Common myeloid progenitor, CD34-positive (primary cell): ENCODE measurements around the gene PRKCH.

Experiments used
- CTCF ChIA-PET: fragments of 350-600 bp; sonication (Branson Sonifier 250); formaldehyde crosslinking; loops from one replicate; lab custom pipeline; 2021; ENCODE audit warnings: antibody characterized with exemption; lab: Charles Lee
- POLR2A ChIA-PET: fragments of 350-600 bp; sonication (Branson Sonifier 250); formaldehyde crosslinking; loops from one replicate; lab custom pipeline; 2021; ENCODE audit warnings: antibody characterized with exemption; lab: Charles Lee
- DNase-seq, 3 donors: peaks; one replicate each; pipeline versions ENCODE4 v3.0.0 to v3.0.0-alpha.2; 2013
- H3K27ac ChIP-seq, 2 experiments: 1 replicate in 1 of 2; 2 replicates in 1 of 2; pipeline ENCODE4 v1.7.0; 2013; ENCODE audit warnings: inconsistent platforms in 2 of 2, low read length in 2 of 2, mild to moderate bottlenecking in 2 of 2, low read depth in 1 of 2, moderate library complexity in 1 of 2; ENCODE audit not compliant: severe bottlenecking in 2 of 2, insufficient read depth in 1 of 2, poor library complexity in 1 of 2
- H3K27me3 ChIP-seq, 5 experiments: replicated peaks in 2 of 5; 1 replicate in 3 of 5; 2 replicates in 2 of 5; pipeline versions ENCODE4 v1.6.1 to v1.7.0; 2013; ENCODE audit warnings: low read length in 4 of 5, mild to moderate bottlenecking in 2 of 5, moderate library complexity in 2 of 5, inconsistent platforms in 1 of 5; ENCODE audit not compliant: insufficient read depth in 5 of 5, control insufficient read depth in 4 of 5
- H3K36me3 ChIP-seq, 4 experiments: 1 replicate in 2 of 4; 2 replicates in 2 of 4; pipeline versions ENCODE4 v1.6.1 to v1.7.0; 2013; ENCODE audit warnings: low read length in 3 of 4, control low read depth in 1 of 4, mild to moderate bottlenecking in 1 of 4; ENCODE audit not compliant: control insufficient read depth in 4 of 4, insufficient read depth in 4 of 4
- H3K4me1 ChIP-seq, 4 experiments: 1 replicate in 3 of 4; 2 replicates in 1 of 4; pipeline versions ENCODE4 v1.6.1 to v1.7.1; 2013; ENCODE audit warnings: low read length in 3 of 4, mild to moderate bottlenecking in 3 of 4, control low read depth in 1 of 4, inconsistent platforms in 1 of 4, moderate library complexity in 1 of 4; ENCODE audit not compliant: control insufficient read depth in 4 of 4, insufficient read depth in 4 of 4; ENCODE audit errors: control extremely low read depth in 1 of 4
- H3K4me3 ChIP-seq, 7 experiments: 1 replicate in 4 of 7; 2 replicates in 3 of 7; pipeline versions ENCODE4 v1.5.1 to v1.7.0; 2013; ENCODE audit warnings: mild to moderate bottlenecking in 7 of 7, low read length in 6 of 7, moderate library complexity in 6 of 7, inconsistent platforms in 2 of 7, low read depth in 2 of 7, control low read depth in 1 of 7; ENCODE audit not compliant: insufficient read depth in 4 of 7, control insufficient read depth in 1 of 7; ENCODE audit errors: extremely low read depth in 1 of 7
- H3K9me3 ChIP-seq, 5 experiments: 1 replicate in 4 of 5; 2 replicates in 1 of 5; pipeline versions ENCODE4 v1.6.1 to v1.7.1; 2013; ENCODE audit warnings: low read length in 4 of 5, mild to moderate bottlenecking in 2 of 5, inconsistent platforms in 1 of 5, low read depth in 1 of 5, moderate library complexity in 1 of 5; ENCODE audit not compliant: control insufficient read depth in 4 of 5, insufficient read depth in 2 of 5; ENCODE audit errors: control extremely low read depth in 1 of 5
- WGBS: methylation state at CpG from one replicate; pipeline ENCODE4 v1.1.5; 2013; ENCODE audit not compliant: insufficient coverage; 5-methylcytosine and 5-hydroxymethylcytosine counted together

PRKCH gene

DNA sequence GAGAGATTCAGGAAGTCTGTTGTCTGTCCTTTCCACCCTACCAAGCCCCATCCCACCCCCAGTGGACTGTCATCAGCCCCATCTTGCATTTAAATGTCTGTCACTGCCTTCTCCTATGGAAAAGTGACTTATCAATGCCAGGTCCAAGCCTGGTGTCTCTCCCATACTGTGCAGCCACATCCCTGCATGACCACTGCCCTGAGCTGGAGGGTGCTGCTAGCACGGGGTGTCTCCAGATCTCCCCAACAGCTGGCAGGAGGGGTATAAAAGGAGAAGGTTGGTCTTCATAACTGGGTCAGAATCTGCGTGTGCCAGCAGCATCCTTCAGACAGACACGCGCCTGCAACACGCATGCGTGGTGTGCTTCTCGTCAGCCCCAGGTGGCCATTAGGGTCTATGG, 219.6 kb downstream of the PRKCH start:
- DNase-seq, result no peak
- ChIA-PET CTCF (interaction anchor here (1.2 kb wide), 1 partner anchor 10 kb away, joined by 5 read pairs; no protein-coding TSS in a partner anchor), POLR2A (no interaction called here)
- H3K27ac ChIP-seq, result no peak overlapping the region
- no peak overlapping the region for H3K4me3 ChIP-seq
- H3K4me1 ChIP-seq, result peaks cover 0 to 9% (median 7%) of the 10 kb centered on the region in 4 experiments
- peaks cover 0 to 44% (median 19%) of the 10 kb centered on the region in 4 experiments for H3K36me3 ChIP-seq
- no peaks in the 10 kb centered on the region for H3K9me3 ChIP-seq
- no peaks in the 10 kb centered on the region for H3K27me3 ChIP-seq
- WGBS, result 84% methylated on average over 7 of the region's 7 CpGs

DNA sequence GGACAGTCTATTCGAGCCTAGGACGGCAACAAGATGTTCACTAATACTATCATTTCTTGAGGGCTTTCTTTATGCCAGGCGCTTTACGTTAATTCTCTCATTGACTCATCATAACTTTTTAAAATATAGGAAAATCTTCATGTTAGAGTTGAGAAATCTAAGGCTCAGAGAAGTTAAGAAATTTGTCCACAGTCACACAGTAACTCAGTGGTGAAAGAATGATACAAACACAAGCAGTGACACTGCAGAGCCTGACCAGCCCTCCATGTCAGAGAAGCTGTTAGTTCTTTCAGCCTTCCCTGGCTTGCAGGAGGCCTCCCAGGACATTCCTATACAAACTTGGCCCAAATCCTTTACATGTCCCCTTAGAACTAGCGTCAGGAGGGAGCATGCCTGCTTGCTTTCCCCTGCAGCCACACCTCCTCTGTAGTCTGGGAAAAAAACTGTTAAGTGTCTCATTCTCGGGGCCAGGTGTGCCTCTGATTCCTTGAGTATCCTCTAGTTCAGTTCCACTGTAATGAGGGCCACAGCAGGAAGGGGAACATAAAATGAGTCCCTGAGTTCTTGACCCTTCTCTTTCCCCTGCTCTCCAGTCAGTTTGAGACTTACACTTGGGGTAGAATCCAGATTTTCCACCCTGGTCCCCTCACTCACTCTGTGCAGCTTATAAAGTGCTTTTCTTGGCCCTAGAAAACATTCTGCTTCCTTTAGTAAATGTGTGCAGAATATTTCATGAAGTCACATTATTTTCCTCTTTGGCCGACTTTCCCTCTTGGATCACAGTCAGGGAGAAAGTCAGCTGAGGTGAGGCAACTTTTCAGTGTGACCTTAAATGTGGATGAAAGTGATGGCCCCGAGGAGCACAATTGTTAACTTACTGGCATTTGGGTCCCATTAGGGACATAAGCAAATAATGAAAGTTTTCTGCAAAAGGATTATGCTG, 221.7 kb downstream of the PRKCH start:
- POLR2A ChIA-PET, result no interaction called here
- H3K4me1 ChIP-seq, result no peaks in the 10 kb centered on the region
- H3K4me3 ChIP-seq, result no peak overlapping the region
- H3K27me3 ChIP-seq, result no peaks in the 10 kb centered on the region
- H3K27ac ChIP-seq, result no peak overlapping the region
- no peaks in the 10 kb centered on the region for H3K9me3 ChIP-seq
- 100% methylated on average over 4 of the region's 8 CpGs for whole genome bisulfite sequencing
- DNase-seq, result no peak
- H3K36me3 ChIP-seq, result peaks cover 7 to 45% (median 24%) of the 10 kb centered on the region in 4 experiments
- CTCF ChIA-PET, result interaction anchor here (0.6 kb wide), 1 partner anchor 11 kb away, joined by 3 read pairs; no protein-coding TSS in a partner anchor

DNA sequence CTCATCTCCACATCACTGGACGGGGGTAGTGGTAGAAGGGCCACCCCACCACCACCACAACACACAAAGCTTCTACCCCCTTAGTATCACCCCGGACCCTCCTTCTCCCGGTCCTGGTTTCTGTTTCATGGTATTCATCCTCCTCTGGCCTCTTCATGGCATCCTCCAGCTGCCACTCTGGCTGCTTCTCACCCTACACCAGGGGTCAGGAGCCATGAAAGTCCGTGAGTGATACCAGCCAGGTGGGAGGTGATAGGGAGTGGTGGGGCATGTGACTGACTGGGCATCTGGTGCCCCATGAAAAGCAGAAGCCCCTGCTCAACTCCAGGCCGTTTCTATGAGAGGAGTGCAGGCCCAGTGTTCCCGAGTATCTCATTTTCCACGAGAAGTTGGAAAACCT, 222.6 kb downstream of the PRKCH start:
- no peaks in the 10 kb centered on the region for H3K4me1 ChIP-seq
- 96% methylated on average over 5 of the region's 7 CpGs for WGBS
- H3K4me3 ChIP-seq, result no peak overlapping the region
- H3K36me3 ChIP-seq, result peaks cover 11 to 52% (median 25%) of the 10 kb centered on the region in 4 experiments
- H3K9me3 ChIP-seq, result no peaks in the 10 kb centered on the region
- H3K27ac ChIP-seq, result no peak overlapping the region
- ChIA-PET CTCF (no interaction called here), POLR2A (no interaction called here)
- H3K27me3 ChIP-seq, result no peaks in the 10 kb centered on the region
- no peak for DNase-seq

DNA sequence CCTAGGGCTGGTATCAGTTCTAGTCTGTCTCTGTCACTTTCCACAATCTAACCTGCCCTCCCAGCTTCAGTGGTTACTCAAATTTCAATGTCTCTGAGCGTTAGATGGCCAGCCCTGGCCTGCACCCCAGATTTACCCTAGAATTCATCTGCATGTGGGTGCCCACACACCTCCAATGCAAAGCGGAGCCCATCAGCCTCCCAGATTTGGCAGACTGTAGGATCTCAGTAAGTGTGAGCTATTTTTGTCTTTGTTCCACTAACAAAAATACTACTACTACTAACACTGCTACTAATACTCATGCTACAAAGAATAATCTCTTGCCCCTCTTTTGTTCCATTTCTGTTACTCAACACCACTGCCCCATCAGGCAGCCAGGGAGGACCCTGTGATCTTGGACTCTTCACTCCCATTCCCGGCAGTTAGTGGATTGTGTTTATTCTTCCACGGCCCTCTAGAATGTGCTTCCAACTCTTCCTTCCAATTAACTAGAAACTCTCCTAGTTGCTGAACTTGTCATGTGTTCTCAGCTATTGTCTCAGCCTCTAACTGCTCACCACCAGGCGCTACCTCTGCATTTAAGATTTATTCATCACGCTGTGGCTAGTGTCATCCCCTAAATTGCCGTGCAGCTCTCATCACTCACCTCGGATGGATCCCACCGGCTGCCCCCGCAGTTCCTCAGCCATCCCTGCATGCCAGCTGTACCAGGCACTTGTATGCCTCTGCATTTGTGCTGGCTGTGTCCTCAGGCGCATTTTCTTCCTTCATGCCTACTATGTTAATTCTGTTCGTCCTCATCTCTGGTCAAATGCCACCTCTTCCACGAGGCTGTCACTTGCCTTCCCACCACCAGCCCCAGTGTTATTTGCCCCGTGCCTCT, 223.3 kb downstream of the PRKCH start:
- CTCF ChIA-PET, result interaction anchor here (1.1 to 1.2 kb wide), 2 partner anchors 25 to 63 kb away, joined by 3 read pairs; no protein-coding TSS in a partner anchor
- peaks cover 16 to 52% (median 30%) of the 10 kb centered on the region in 4 experiments for H3K36me3 ChIP-seq

DNA sequence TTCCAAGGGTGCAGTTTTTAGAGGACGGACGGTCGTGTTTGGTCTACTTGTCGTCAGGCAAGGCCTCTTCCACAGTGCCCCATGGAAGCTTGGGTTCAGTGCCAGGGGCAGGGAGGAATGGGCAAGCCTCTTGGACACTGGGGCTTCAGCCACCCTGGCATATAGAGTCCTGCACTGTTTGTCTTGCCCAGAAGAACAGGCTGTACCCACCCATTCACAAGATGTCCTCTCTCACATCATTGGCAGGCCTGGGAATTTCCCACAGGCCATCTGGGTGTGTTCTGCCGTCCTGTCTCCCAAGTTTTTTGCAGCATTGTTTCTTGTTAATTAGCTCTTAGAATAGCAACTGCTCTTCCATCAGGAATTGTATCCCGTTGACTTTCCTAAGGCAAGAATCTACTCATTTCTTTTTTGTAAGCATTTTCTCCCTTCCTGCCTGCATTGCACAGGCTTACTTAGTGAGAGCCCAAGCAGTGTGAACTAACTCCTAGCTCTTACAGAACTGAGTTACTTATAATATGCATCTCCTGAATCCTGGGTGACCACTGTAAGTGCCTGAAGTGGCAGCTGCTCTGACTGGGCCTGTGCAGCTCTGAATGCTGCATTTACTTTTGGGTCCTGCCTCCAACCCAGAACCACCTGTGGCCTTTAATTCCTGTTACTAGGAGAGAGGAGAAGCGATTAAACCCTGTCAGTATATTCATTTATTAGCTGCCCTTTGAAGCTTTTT, 224.5 kb downstream of the PRKCH start:
- no peak overlapping the region for H3K27ac ChIP-seq
- CTCF ChIA-PET, result interaction anchor here (0.9 to 2.1 kb wide), 6 partner anchors 9 to 71 kb away, joined by 3 to 10 read pairs (median 4); no protein-coding TSS in a partner anchor
- DNase-seq, result no peak
- H3K27me3 ChIP-seq, result no peaks in the 10 kb centered on the region
- no peaks in the 10 kb centered on the region for H3K4me1 ChIP-seq
- WGBS, result 95% methylated on average over 6 of the region's 7 CpGs
- H3K9me3 ChIP-seq, result no peaks in the 10 kb centered on the region
- H3K4me3 ChIP-seq, result no peak overlapping the region
- H3K36me3 ChIP-seq, result peaks cover 19 to 51% (median 28%) of the 10 kb centered on the region in 4 experiments
- POLR2A ChIA-PET, result no interaction called here

More for the DNA sequence above, 223.3 kb downstream of the PRKCH start:
- 98% methylated on average over 13 of the region's 14 CpGs for WGBS
- Histone ChIP-seq H3K27ac (no peak overlapping the region), H3K4me1 (no peaks in the 10 kb centered on the region), H3K27me3 (no peaks in the 10 kb centered on the region), H3K9me3 (no peaks in the 10 kb centered on the region), H3K4me3 (no peak overlapping the region)
- POLR2A ChIA-PET, result no interaction called here
- no peak for DNase-seq

DNA sequence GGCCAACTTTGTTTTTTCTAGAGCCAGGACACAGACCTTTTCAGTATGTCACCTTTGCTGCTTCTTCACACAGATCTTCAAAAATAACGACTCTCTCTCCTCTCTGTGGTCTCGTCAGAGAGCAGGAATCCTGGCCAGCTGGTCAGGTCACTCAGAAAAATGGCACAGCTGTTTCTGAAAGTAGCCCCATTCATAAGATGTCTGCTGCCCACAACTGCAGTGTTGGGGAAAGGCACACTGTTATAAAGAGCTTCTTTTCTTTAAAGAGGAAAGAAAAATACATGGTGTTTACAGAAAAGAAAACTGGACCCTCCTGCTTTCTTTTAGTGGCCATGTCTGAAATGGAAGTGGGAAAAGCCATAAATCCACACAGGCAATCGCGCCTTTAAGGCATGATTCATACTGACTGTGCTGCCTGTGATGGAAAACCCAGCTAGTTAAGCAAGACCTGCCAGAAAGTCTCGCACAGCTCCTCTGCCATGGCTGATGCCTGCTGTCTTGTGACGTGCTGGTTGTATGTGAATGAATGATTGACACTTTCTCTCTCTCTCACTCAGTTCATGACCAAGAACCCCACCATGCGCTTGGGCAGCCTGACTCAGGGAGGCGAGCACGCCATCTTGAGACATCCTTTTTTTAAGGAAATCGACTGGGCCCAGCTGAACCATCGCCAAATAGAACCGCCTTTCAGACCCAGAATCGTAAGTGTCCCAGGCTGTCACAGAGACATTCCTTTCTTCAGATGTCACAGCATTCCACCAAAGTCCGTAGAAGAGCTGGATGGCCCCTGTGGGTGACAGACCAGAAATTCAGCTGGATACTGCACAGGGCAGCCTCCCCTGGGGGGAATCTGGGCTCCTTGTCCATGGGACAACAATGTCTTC, 226.0 kb downstream of the PRKCH start:
- DNase-seq, result no peak
- no peak overlapping the region for H3K4me3 ChIP-seq
- ChIA-PET CTCF (interaction anchor here (0.7 to 2.1 kb wide), 6 partner anchors 9 to 72 kb away, joined by 3 to 10 read pairs (median 4); no protein-coding TSS in a partner anchor), POLR2A (no interaction called here)
- H3K36me3 ChIP-seq, result peaks cover 20 to 48% (median 26%) of the 10 kb centered on the region in 4 experiments
- H3K9me3 ChIP-seq, result no peaks in the 10 kb centered on the region
- 95% methylated on average over 12 of the region's 14 CpGs for WGBS
- H3K4me1 ChIP-seq, result peaks cover 5 to 11% (median 8%) of the 10 kb centered on the region in 4 experiments
- H3K27me3 ChIP-seq, result no peaks in the 10 kb centered on the region
- no peak overlapping the region for H3K27ac ChIP-seq
